K562 (cell line): ENCODE data around the gene LACTB. TPM values are rescaled to one million over a fixed set of nuclear protein-coding genes. Genes with fewer than 3 reads are reported as not detected.
A peak's percentile ranks its signal among the peaks of the same experiment; 100 is the strongest.

Source experiments
- ATAC-seq: fragments of 200-7000 bp; cut with Tn5 transposase; 3 replicates; pipeline ENCODE4 v1.9.1; 2020; ENCODE audit warnings: moderate library complexity
- Bru-seq: library from RNA; stranded (reverse); fragments of 400-500 nt; gene quantifications from one replicate; lab custom pipeline; 2021; lab: Mats Ljungman, UMichigan
- BruChase-seq, 2 experiments: library from RNA; stranded (reverse); fragments of 400-500 nt; gene quantifications; one replicate each; lab custom pipeline; 2021; lab: Mats Ljungman, UMichigan
- BruUV-seq: library from RNA; stranded (reverse); fragments of 400-500 nt; replicated peaks from 2 replicates; lab custom pipeline; 2021; lab: Mats Ljungman, UMichigan
- CTCF ChIA-PET: fragments of 300-600 bp; formaldehyde crosslinking; extraction: SDS; loops from one replicate; lab custom pipeline; 2021; ENCODE audit warnings: low intra/inter-chr PET ratio; lab: Yijun Ruan, JAX
- POLR2A ChIA-PET: fragments of 300-600, 350-650 bp; sonication (Branson Sonifier 250); formaldehyde crosslinking; extraction: SDS; loops from one replicate; lab custom pipeline; 2021; ENCODE audit warnings: antibody characterized with exemption, inconsistent platforms; lab: Yijun Ruan, JAX
- DNase-seq, 4 experiments: peaks; one replicate each; pipeline versions ENCODE4 v3.0.0 to v3.0.0-alpha.2; 2011 to 2018; ENCODE audit warnings: low spot score in 3 of 4, mixed read lengths in 3 of 4; ENCODE audit errors: extremely low read depth in 1 of 4
- FAIRE-seq: peaks from 2 replicates; lab custom pipeline; 2011; peaks lifted over from hg19 to GRCh38; lab: Jason Lieb, UNC
- H2AFZ ChIP-seq: 2 replicates; pipeline ENCODE4 v1.6.0; 2011; ENCODE audit warnings: low read depth, low read length, control low read depth, inconsistent platforms
- H3K27ac ChIP-seq: fragments of 200-600 bp; 3 replicates; pipeline ENCODE4 v1.8.0; 2011; ENCODE audit warnings: low read depth, mild to moderate bottlenecking, control low read depth, inconsistent platforms, low read length, moderate library complexity, mixed read lengths; ENCODE audit errors: extremely low read depth
- H3K27me3 ChIP-seq, 2 experiments: fragments of 300-600 bp in 1 of 2; 2 replicates in 1 of 2; 3 replicates in 1 of 2; pipeline versions ENCODE4 v1.6.0 to v1.8.0; 2011; ENCODE audit warnings: inconsistent platforms in 2 of 2, low read length in 2 of 2, mild to moderate bottlenecking in 1 of 2, mixed read lengths in 1 of 2, moderate library complexity in 1 of 2; ENCODE audit not compliant: control insufficient read depth in 2 of 2, insufficient read depth in 2 of 2
- H3K36me3 ChIP-seq: fragments of 300-600 bp; 3 replicates; pipeline ENCODE4 v1.8.0; 2011; ENCODE audit warnings: mild to moderate bottlenecking, low read length, inconsistent platforms; ENCODE audit not compliant: control insufficient read depth, insufficient read depth
- H3K4me1 ChIP-seq, 2 experiments: fragments of 200-600 bp in 1 of 2; replicated peaks in 1 of 2; 2 replicates in 1 of 2; 3 replicates in 1 of 2; pipeline versions ENCODE4 v1.5.1 to v1.8.0; 2011; ENCODE audit warnings: inconsistent platforms in 2 of 2, low read length in 2 of 2, mild to moderate bottlenecking in 1 of 2, mixed read lengths in 1 of 2, moderate library complexity in 1 of 2; ENCODE audit not compliant: control insufficient read depth in 2 of 2, insufficient read depth in 2 of 2
- H3K4me2 ChIP-seq: 2 replicates; pipeline ENCODE4 v1.6.1; 2011; ENCODE audit warnings: low read length, control low read depth, inconsistent platforms, mixed read lengths; ENCODE audit not compliant: insufficient read depth
- H3K4me3 ChIP-seq: fragments of 200-600 bp; sonication (generic), shearing (Covaris generic); 2 replicates; pipeline ENCODE4 v1.5.1; 2016; ENCODE audit warnings: control low read depth, inconsistent platforms
- H3K79me2 ChIP-seq: fragments of 200-600 bp; 3 replicates; pipeline ENCODE4 v1.8.0; 2011; ENCODE audit warnings: low read length, inconsistent platforms; ENCODE audit not compliant: control insufficient read depth, insufficient read depth
- H3K9ac ChIP-seq, 2 experiments: 2 replicates each; pipeline versions ENCODE4 v1.6.0 to v1.6.1; 2011; ENCODE audit warnings: low read depth in 2 of 2, low read length in 2 of 2, control low read depth in 1 of 2, inconsistent platforms in 1 of 2, mild to moderate bottlenecking in 1 of 2, mixed read lengths in 1 of 2; ENCODE audit not compliant: insufficient read depth in 1 of 2
- H3K9me1 ChIP-seq: one replicate; pipeline ENCODE4 v1.6.0; 2011; ENCODE audit warnings: inconsistent platforms, mild to moderate bottlenecking, low read length, moderate library complexity; ENCODE audit not compliant: control insufficient read depth, insufficient read depth
- H3K9me3 ChIP-seq: replicated peaks from 2 replicates; pipeline ENCODE4 v1.5.1; 2011; ENCODE audit warnings: low read depth, low read length, inconsistent platforms; ENCODE audit not compliant: control insufficient read depth, insufficient read depth
- H4K20me1 ChIP-seq: replicated peaks from 2 replicates; pipeline ENCODE4 v1.6.1; 2011; ENCODE audit warnings: low read length, inconsistent platforms, mixed read lengths; ENCODE audit not compliant: control insufficient read depth, insufficient read depth
- ARNT ChIP-seq, 2 experiments: fragments of 450-650 bp; IDR thresholded peaks; 2 replicates each; pipeline ENCODE4 v1.6.1; 2016; ENCODE audit warnings: mild to moderate bottlenecking in 1 of 2
- EP400 ChIP-seq: fragments of 450-650 bp; IDR thresholded peaks from 2 replicates; pipeline ENCODE4 v1.6.1; 2017; ENCODE audit warnings: antibody characterized with exemption, mild to moderate bottlenecking, moderate library complexity
- FOXM1 ChIP-seq, 2 experiments: fragments of 450-650 bp in 1 of 2; sonication (generic) in 1 of 2; formaldehyde crosslinking in 1 of 2; IDR thresholded peaks; 2 replicates each; pipeline versions ENCODE4 v1.6.1 to v1.9.0; 2017 to 2022; ENCODE audit warnings: low read depth in 2 of 2, mild to moderate bottlenecking in 2 of 2, missing genetic modification reagents in 1 of 2, moderate library complexity in 1 of 2
- NFE2L1 ChIP-seq: fragments of 450-650 bp; IDR thresholded peaks from 2 replicates; pipeline ENCODE4 v1.6.1; 2016; ENCODE audit warnings: missing genetic modification characterization, low read depth, mild to moderate bottlenecking, missing compliant biosample characterization, moderate library complexity, borderline replicate concordance
- PHTF2 ChIP-seq: fragments of 250-450 bp; sonication (Bioruptor Pico); IDR thresholded peaks from 2 replicates; pipeline ENCODE4 v1.5.0; 2021; ENCODE audit warnings: mild to moderate bottlenecking
- RBM22 ChIP-seq: fragments of 200-400 bp; formaldehyde crosslinking; IDR thresholded peaks from 2 replicates; pipeline ENCODE4 v1.6.1; 2018; ENCODE audit warnings: low read length, low read depth; ENCODE audit not compliant: poor library complexity, severe bottlenecking
- TBL1XR1 ChIP-seq, 2 experiments: IDR thresholded peaks; 2 replicates each; pipeline ENCODE4 v1.6.1; 2012; ENCODE audit warnings: improper control_type of control experiment in 2 of 2, low read length in 2 of 2, mild to moderate bottlenecking in 1 of 2
- ZNF354B ChIP-seq: fragments of 250-450 bp; sonication (Bioruptor Pico); IDR thresholded peaks from 2 replicates; pipeline ENCODE4 v1.4.0; 2020
- ZNF609 ChIP-seq: sonication (generic); formaldehyde crosslinking; IDR thresholded peaks from 2 replicates; pipeline ENCODE4 v1.8.1; 2023; ENCODE audit warnings: missing genetic modification reagents, mild to moderate bottlenecking, borderline replicate concordance
- WGBS: fragments of 100-300 bp; shearing (Covaris generic); methylation state at CpG from one replicate; pipeline ENCODE4 v1.1.6; 2016; ENCODE audit warnings: low coverage, mixed read lengths; ENCODE audit not compliant: insufficient coverage; ENCODE audit errors: missing lambda C conversion rate; 5-methylcytosine and 5-hydroxymethylcytosine counted together
- in situ Hi-C: fragments of 300-500 bp; cut with MboI; formaldehyde crosslinking; loops from 4 replicates; pipeline ENCODE4 v1.15.0; 2018; ENCODE audit warnings: inconsistent platforms, mixed read lengths
- intact Hi-C: fragments of 100-400 bp; cut with micrococcal nuclease; formaldehyde crosslinking; loops from 2 replicates; pipeline ENCODE4 v1.14.2; 2022
- long read RNA-seq, 3 experiments: library from polyadenylated mRNA in 2 of 3; library from RNA in 1 of 3; unstranded in 2 of 3; stranded (forward) in 1 of 3; transcript quantifications; one replicate each; pipeline ENCODE4 v2.0.0, GENCODE V29; 2019 to 2022
- polyA minus RNA-seq, 3 experiments: library from RNA; depleted of rRNA, polyadenylated mRNA; stranded (reverse); fragments of >200 nt; gene quantifications; 2 replicates each; pipeline ENCODE4 v1.2.3, GENCODE V29; 2011
- polyA plus RNA-seq, 8 experiments: library from polyadenylated mRNA; depleted of rRNA in 4 of 8; stranded (reverse) in 5 of 8; unstranded in 3 of 8; fragments of >200 nt; fragmentation: Nextera tagmentation in 2 of 8; fragmentation: Illumina TruSeq in 1 of 8; extraction: Ambion mirVana in 2 of 8; extraction: Trizol in 1 of 8; gene quantifications; 2 replicates each; pipeline versions ENCODE4 v1.2.1 to v1.2.3, GENCODE V29; 2011 to 2014; ENCODE audit warnings: inconsistent platforms in 1 of 8, missing spikeins in 1 of 8
- total RNA-seq, 7 experiments: library from RNA; depleted of rRNA in 6 of 7; stranded (reverse); fragments of >200 nt in 6 of 7; fragmentation: Illumina TruSeq in 2 of 7; extraction: Trizol in 2 of 7; gene quantifications; 2 replicates each; pipeline versions ENCODE4 v1.2.1 to v1.2.3, GENCODE V29; 2011 to 2021; ENCODE audit warnings: low replicate concordance in 1 of 7
- TF ChIP-seq, protein P1 (sequence below): fragments of 250-450 bp; sonication (Bioruptor Pico); IDR thresholded peaks from 2 replicates; pipeline ENCODE4 v1.8.0; 2022; ENCODE audit warnings: moderate library complexity, mild to moderate bottlenecking, inconsistent platforms

Gene LACTB
- total RNA-seq (2011; cell fraction: chromatin; rRNA removed; ENCODE audit: low replicate concordance), result 8.1 and 18.4 TPM in 2 replicates
- 3.5 and 6.1 TPM in 2 replicates for total RNA-seq (2011; cell fraction: nucleolus; rRNA removed)
- 9.0 and 15.3 TPM in 2 replicates for total RNA-seq (2011; cell fraction: nucleoplasm; rRNA removed)
- total RNA-seq (2014; rRNA removed) (6.1 and 9.5 TPM in 2 replicates), total RNA-seq (2014; rRNA removed; fragmentation: Illumina TruSeq; extraction: Trizol) (14.7 and 19.7 TPM in 2 replicates), total RNA-seq (2015; rRNA removed; fragmentation: Illumina TruSeq; extraction: Trizol) (13.1 and 15.5 TPM in 2 replicates), total RNA-seq (2021) (7.0 and 8.4 TPM in 2 replicates), polyA plus RNA-seq (2011; rRNA removed) (11.3 and 12.4 TPM in 2 replicates), polyA plus RNA-seq (2014; fragmentation: Illumina TruSeq; extraction: Trizol) (8.2 and 14.6 TPM in 2 replicates), polyA plus RNA-seq (2014; fragmentation: Nextera tagmentation; extraction: Ambion mirVana) (1 to 10 TPM; 3.1 to 4.0 TPM), polyA plus RNA-seq (2014; rRNA removed) (8.3 and 9.8 TPM in 2 replicates), polyA minus RNA-seq (2011; rRNA and poly(A)+ RNA removed) (6.5 and 9.1 TPM in 2 replicates), Bru-seq, nascent RNA (percentile 60 among the genes with signal in this experiment), BruChase-seq, experiment 1, labeled RNA remaining after a 2-hour chase (percentile 61 among the genes with signal in this experiment), BruChase-seq, experiment 2, labeled RNA remaining after a 6-hour chase (percentile 62 among the genes with signal in this experiment)
- polyA plus RNA-seq (2011; cell fraction: cytosol; rRNA removed), result 2.3 and 4.6 TPM in 2 replicates
- 1.8 and 3.3 TPM in 2 replicates for polyA plus RNA-seq (2011; cell fraction: nucleus; rRNA removed)
- polyA plus RNA-seq (2012), result 9.4 and 11.0 TPM in 2 replicates
- 1.8 and 2.8 TPM in 2 replicates for polyA minus RNA-seq (2011; cell fraction: cytosol; rRNA and poly(A)+ RNA removed)
- polyA minus RNA-seq (2011; cell fraction: nucleus; rRNA and poly(A)+ RNA removed), result 2.0 and 4.0 TPM in 2 replicates
- long read RNA-seq, experiment 1, transcript LACTB-201 (6 exons, 1,972 nt), result major isoform, 25 of 43 reads
- long read RNA-seq, experiment 1, partial matches to known transcripts, result 5 of 43 reads
- long read RNA-seq, experiment 1, other reads (novel, unspliced or antisense), result 10 of 43 reads
- long read RNA-seq, experiment 2, partial matches to known transcripts, result 0 of 9 reads
- long read RNA-seq, experiment 2, other reads (novel, unspliced or antisense), result 5 of 9 reads
- long read RNA-seq, experiment 3, partial matches to known transcripts, result 3 of 6 reads
- long read RNA-seq, experiment 3, other reads (novel, unspliced or antisense), result 0 of 6 reads

DNA sequence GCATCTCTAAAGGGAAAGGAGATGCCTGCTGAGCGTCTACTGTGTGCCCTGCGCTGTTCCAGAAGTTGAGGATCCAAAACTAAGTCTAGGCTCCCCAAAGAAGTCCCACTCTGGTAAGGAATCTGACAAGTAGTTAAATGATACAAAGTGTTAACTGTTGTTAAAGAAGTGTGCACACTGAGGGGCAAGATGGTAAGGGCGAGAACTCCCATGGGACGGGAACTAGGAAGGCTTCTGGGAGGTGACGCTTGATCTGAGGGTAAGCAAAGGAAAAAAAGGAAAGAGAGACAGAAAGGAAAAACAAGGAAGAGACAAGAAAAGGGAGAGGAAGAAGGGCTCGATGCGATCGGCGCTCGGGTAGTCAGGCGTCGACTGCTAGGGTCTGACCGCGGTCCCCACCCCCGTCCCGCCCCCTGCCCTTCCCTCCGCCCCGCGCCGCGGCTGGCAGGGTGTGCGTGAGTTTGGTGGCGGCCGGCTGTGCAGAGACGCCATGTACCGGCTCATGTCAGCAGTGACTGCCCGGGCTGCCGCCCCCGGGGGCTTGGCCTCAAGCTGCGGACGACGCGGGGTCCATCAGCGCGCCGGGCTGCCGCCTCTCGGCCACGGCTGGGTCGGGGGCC is at the start of gene LACTB:
TSS of gene LACTB (plus strand) at position 480 of the 620 bp plus-strand sequence. CDS start at position 491, 11 bp downstream.
- ATAC-seq (peak; percentile 98), FAIRE-seq (peak; percentile 79), DNase-seq (peak; percentile 88 to 94 (median 90))
- Histone ChIP-seq H3K4me2 (peak within 1 kb of the TSS; percentile 89), H3K36me3 (no peaks in the 10 kb centered on the region), H3K9me1 (no peaks in the 10 kb centered on the region), H3K9me3 (peaks cover 6% of the 10 kb centered on the region), H3K4me3 (peak within 1 kb of the TSS; percentile 82), H4K20me1 (no peaks in the 10 kb centered on the region), H2AFZ (peak within 1 kb of the TSS; percentile 99), H3K27ac (peak within 1 kb of the TSS; percentile 82), H3K27me3 (no peaks in the 10 kb centered on the region), H3K4me1 (peaks cover 4 to 6% of the 10 kb centered on the region in 2 experiments; a peak in 2 of 5 replicates), H3K79me2 (0 out of 3 replicates have a peak, but pooled peaks cover 3% of the 10 kb centered on the region), H3K9ac (peak within 1 kb of the TSS; percentile 69 to 92)
- CTCF ChIA-PET, result no interaction called here
- POLR2A ChIA-PET, result interaction anchor here (0.6 to 0.7 kb wide), 2 partner anchors 143 to 153 kb away, joined by 3 to 5 read pairs; no protein-coding TSS in a partner anchor
- BruUV-seq, result no TSS peak
- intact Hi-C loops (no loop called here), in situ Hi-C loops (no loop called here)
- WGBS, result 1% methylated on average over 13 of the region's 40 CpGs
- TF ChIP-seq PHTF2 (CRISPR knock-in tag), result no peak
- TF ChIP-seq TBL1XR1 (IDR thresholded peaks at IDR 0.05; ENCODE audit: low read length in 2 of 2), result no peak
- no peak for TF ChIP-seq EP400
- TF ChIP-seq FOXM1 (IDR thresholded peaks at IDR 0.05; ENCODE audit: low read depth), result peak; percentile 16; the same call in 1 of the 2 replicates
- no peak for TF ChIP-seq FOXM1 (CRISPR knock-in tag; IDR thresholded peaks at IDR 0.05; ENCODE audit: low read depth)
- peak in 1 of 2 experiments; percentile 76; a peak in 1 of 4 replicates for TF ChIP-seq ARNT (IDR thresholded peaks at IDR 0.05)
- no peak for TF ChIP-seq ZNF609 (CRISPR knock-in tag)
- TF ChIP-seq RBM22, result no peak
- no peak for TF ChIP-seq ZNF354B
- TF ChIP-seq, protein P1, sequence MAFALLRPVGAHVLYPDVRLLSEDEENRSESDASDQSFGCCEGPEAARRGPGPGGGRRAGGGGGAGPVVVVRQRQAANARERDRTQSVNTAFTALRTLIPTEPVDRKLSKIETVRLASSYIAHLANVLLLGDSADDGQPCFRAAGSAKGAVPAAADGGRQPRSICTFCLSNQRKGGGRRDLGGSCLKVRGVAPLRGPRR (CRISPR knock-in tag), result no peak
- no peak for TF ChIP-seq NFE2L1 (tag)
